ENCODE data around the gene CFAP97. TPM values are rescaled to one million over a fixed set of nuclear protein-coding genes. Genes with fewer than 3 reads are reported as not detected.

CFAP97 gene
- total and polyA plus RNA-seq, 9 of the 15 experiments (the other 6 are each of a cell fraction or from before 2014, with no cell fraction given): 17.3 to 57.8 (median 44.4) TPM

- Histone ChIP-seq H3K36me3 (ENCODE audit: control insufficient read depth, insufficient read depth, low read length) (no peaks in the 10 kb centered on the region), H3K4me1 (replicated peaks in 1 of 2; ENCODE audit: control insufficient read depth in 2 of 2, insufficient read depth in 2 of 2, low read length in 2 of 2) (no peaks in the 10 kb centered on the region; a peak in 2 of 5 replicates), H3K9ac (ENCODE audit: insufficient read depth in 1 of 2, low read depth in 2 of 2, low read length in 2 of 2) (no peak overlapping the region), H3K79me2 (ENCODE audit: control insufficient read depth, insufficient read depth, low read length) (no peaks in the 10 kb centered on the region), H3K27me3 (ENCODE audit: control insufficient read depth in 2 of 2, insufficient read depth in 2 of 2, low read length in 2 of 2) (no peaks in the 10 kb centered on the region), H2AFZ (ENCODE audit: low read depth, low read length) (no peak overlapping the region), H3K4me2 (ENCODE audit: insufficient read depth, low read length) (no peak overlapping the region), H3K27ac (ENCODE audit: extremely low read depth, low read depth, low read length) (no peak overlapping the region), H3K9me3 (replicated peaks; ENCODE audit: control insufficient read depth, insufficient read depth, low read depth, low read length) (no peaks in the 10 kb centered on the region), H4K20me1 (replicated peaks; ENCODE audit: control insufficient read depth, insufficient read depth, low read length) (no peaks in the 10 kb centered on the region), H3K4me3 (no peak overlapping the region), H3K9me1 (ENCODE audit: control insufficient read depth, insufficient read depth, low read length) (no peaks in the 10 kb centered on the region)
- TF ChIP-seq ARID2 (IDR thresholded peaks at IDR 0.05) (no peak), MCM3 (IDR thresholded peaks at IDR 0.05) (no peak), KDM4B (IDR thresholded peaks at IDR 0.05; ENCODE audit: borderline replicate concordance in 2 of 2, low read depth in 1 of 2) (no peak), TRIM25 (IDR thresholded peaks at IDR 0.05; ENCODE audit: borderline replicate concordance) (no peak), TEAD1 (CRISPR knock-in tag; IDR thresholded peaks at IDR 0.05) (no peak), YBX1 (IDR thresholded peaks at IDR 0.05) (no peak), CXXC5 (CRISPR knock-in tag; IDR thresholded peaks at IDR 0.05) (no peak), KAT2B (IDR thresholded peaks at IDR 0.05; ENCODE audit: low read depth, low read length) (no peak), ILK (tag; IDR thresholded peaks at IDR 0.05; ENCODE audit: borderline replicate concordance, low read depth) (no peak), ESRRB (CRISPR knock-in tag; IDR thresholded peaks at IDR 0.05; ENCODE audit: borderline replicate concordance) (no peak), MCM2 (IDR thresholded peaks at IDR 0.05; ENCODE audit: low read depth) (no peak), DNMT1 (IDR thresholded peaks at IDR 0.05) (no peak)
- 100% methylated on average over 3 of the region's 3 CpGs for WGBS (ENCODE audit: insufficient coverage, low coverage, missing lambda C conversion rate)
- in situ Hi-C loops (cut with MboI) (no loop called here), intact Hi-C loops (cut with micrococcal nuclease) (loop anchor here (5.0 kb wide), 1 partner anchor 36 kb away; no protein-coding TSS in a partner anchor)
- DNase-seq (ENCODE audit: extremely low read depth in 1 of 4, low spot score in 3 of 4) (no peak), ATAC-seq (no peak), FAIRE-seq (no peak)
- ChIA-PET POLR2A (no interaction called here), CTCF (ENCODE audit: low intra/inter-chr PET ratio) (no interaction called here)
- BruUV-seq (replicated peaks): no TSS peak
These were observed 44.7 kb upstream of the CFAP97 start for GRCh38 chr4:185248393-185249039.
